ENCODE measurements around the gene SHLD1. TPM values are rescaled to one million over a fixed set of nuclear protein-coding genes. Genes with fewer than 3 reads are reported as not detected.

The SHLD1 gene
- total RNA-seq, 1 experiment from 2014 or later = 6.7 TPM

DNA sequence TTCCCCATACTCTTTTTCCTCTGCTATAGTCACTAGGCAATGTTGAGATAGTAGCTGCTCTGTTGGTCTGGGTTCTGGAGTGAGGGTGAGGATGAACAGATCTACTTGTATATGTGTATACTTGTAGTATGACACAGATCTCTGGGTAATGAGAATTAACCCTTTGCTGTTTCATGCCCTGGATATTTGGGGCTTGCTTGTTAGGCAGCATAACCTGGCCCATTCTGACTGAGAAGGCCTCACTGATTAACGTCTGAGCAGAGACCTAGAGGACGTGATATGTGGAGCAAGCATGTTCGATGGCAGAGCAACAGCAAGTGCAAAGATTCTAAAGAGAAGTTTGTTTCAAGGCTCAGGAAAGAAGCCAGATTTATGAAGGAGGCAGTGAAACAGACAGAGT lies 105.7 kb downstream of the SHLD1 start:
- H2BK5ac ChIP-seq (ENCODE audit: insufficient read length, low read length) = no peak overlapping the region
- H2BK15ac ChIP-seq (ENCODE audit: low read depth, low read length) = no peak overlapping the region
- H3K9me3 Mint-ChIP-seq = no peaks in the 10 kb centered on the region
- H4K20me1 ChIP-seq (ENCODE audit: control insufficient read depth, insufficient read depth, insufficient read length) = no peaks in the 10 kb centered on the region
- H3K56ac ChIP-seq (ENCODE audit: insufficient read length, low read depth, low read length) = no peak overlapping the region
- H3K79me2 ChIP-seq (ENCODE audit: insufficient read depth, low read length) = no peaks in the 10 kb centered on the region
- no peak overlapping the region for H3K27ac Mint-ChIP-seq
- H2AK5ac ChIP-seq (ENCODE audit: insufficient read length, low read length) = no peak overlapping the region
- H3K4me1 Mint-ChIP-seq = no peaks in the 10 kb centered on the region
- H3K9me3 ChIP-seq (ENCODE audit: control insufficient read depth, low read depth, low read length) = no peaks in the 10 kb centered on the region
- H3K14ac ChIP-seq (ENCODE audit: insufficient read depth, low read length) = no peak overlapping the region
- no peak overlapping the region for H2AFZ ChIP-seq (ENCODE audit: low read length)
- H3K23ac ChIP-seq (ENCODE audit: insufficient read length, low read depth, low read length) = no peak overlapping the region
- no peaks in the 10 kb centered on the region for H3K79me1 ChIP-seq (ENCODE audit: insufficient read depth, low read depth, low read length, poor library complexity, severe bottlenecking)
- no peak overlapping the region for H2BK20ac ChIP-seq (ENCODE audit: low read depth, low read length, poor library complexity, severe bottlenecking)
- no peak overlapping the region for H3K4me2 ChIP-seq (ENCODE audit: insufficient read depth, insufficient read length, low read length)
- no peak overlapping the region for H3K18ac ChIP-seq (ENCODE audit: insufficient read length, low read depth, low read length)
- no peak overlapping the region for H3K27ac ChIP-seq (ENCODE audit: insufficient read length, low read depth, low read length)
- H3K4me1 ChIP-seq (ENCODE audit: insufficient read depth, low read length) = no peaks in the 10 kb centered on the region
- no peaks in the 10 kb centered on the region for H3K23me2 ChIP-seq (ENCODE audit: insufficient read length, low read depth, low read length, poor library complexity, severe bottlenecking)
- H3K36me3 Mint-ChIP-seq (ENCODE audit: insufficient read depth in 1 of 3, low read depth in 3 of 3) = peaks cover 0 to 3% (median 0%) of the 10 kb centered on the region in 3 experiments; a peak in 1 of 7 replicates
- H3K27me3 Mint-ChIP-seq (ENCODE audit: low read depth) = no peaks in the 10 kb centered on the region
- no peak overlapping the region for H4K91ac ChIP-seq (ENCODE audit: insufficient read length, low read depth, low read length)
- no peak overlapping the region for H3T11ph ChIP-seq (ENCODE audit: low read length)
- no peak overlapping the region for H4K5ac ChIP-seq (ENCODE audit: insufficient read length, low read depth, low read length)
- H3K4me3 Mint-ChIP-seq = no peak overlapping the region
- no CpG with 5 or more reads among the region's 3 CpGs for WGBS (ENCODE audit: extremely low coverage, insufficient read length, low lambda C conversion rate)
- H3K27me3 ChIP-seq (ENCODE audit: insufficient read depth, low read length) = no peaks in the 10 kb centered on the region
- no peak for TF ChIP-seq CTCF (conservative IDR thresholded peaks at IDR 0.05)
- H2BK120ac ChIP-seq (ENCODE audit: low read depth, low read length, poor library complexity, severe bottlenecking) = no peak overlapping the region
- no peak overlapping the region for H2BK12ac ChIP-seq (ENCODE audit: insufficient read length, low read depth, low read length)
- DNase-seq = no peak
- H3K9ac ChIP-seq (ENCODE audit: extremely low read depth, insufficient read length, low read length) = no peak overlapping the region
- no peak overlapping the region for H3K4ac ChIP-seq (ENCODE audit: low read depth, low read length)
- no peak overlapping the region for H4K8ac ChIP-seq (replicated peaks; ENCODE audit: insufficient read length, low read depth, low read length)

Data from H9 (cell line).